HepG2 (cell line): ENCODE data around the gene GATAD2B. TPM values are rescaled to one million over a fixed set of nuclear protein-coding genes. Genes with fewer than 3 reads are reported as not detected.

ENCODE experiments used
- AKNA ChIP-seq: sonication (generic); formaldehyde crosslinking; IDR thresholded peaks from 2 replicates; pipeline ENCODE4 v1.4.0; 2020; ENCODE audit warnings: missing genetic modification reagents, borderline replicate concordance
- ARNTL ChIP-seq: sonication (generic); formaldehyde crosslinking; IDR thresholded peaks from 2 replicates; pipeline ENCODE4 v1.4.0; 2020; ENCODE audit warnings: mild to moderate bottlenecking, missing genetic modification reagents
- ATF4 ChIP-seq, 2 experiments: fragments of 450-650 bp in 1 of 2; sonication (generic) in 1 of 2; formaldehyde crosslinking; IDR thresholded peaks; 2 replicates each; pipeline versions ENCODE4 v1.5.0 to v1.8.0; 2020 to 2022; ENCODE audit warnings: mild to moderate bottlenecking in 1 of 2, missing genetic modification reagents in 1 of 2
- CREBL2 ChIP-seq: sonication (generic); formaldehyde crosslinking; IDR thresholded peaks from 2 replicates; pipeline ENCODE4 v1.8.1; 2023; ENCODE audit warnings: missing genetic modification reagents, mild to moderate bottlenecking, borderline replicate concordance
- DBP ChIP-seq: sonication (generic); formaldehyde crosslinking; IDR thresholded peaks from 2 replicates; pipeline ENCODE4 v1.4.0; 2020; ENCODE audit warnings: missing genetic modification reagents; ENCODE audit errors: not compliant biosample characterization
- HDAC2 ChIP-seq: sonication (generic); formaldehyde crosslinking; IDR thresholded peaks from 2 replicates; pipeline ENCODE4 v1.4.0; 2020; ENCODE audit warnings: missing genetic modification reagents
- KAT8 ChIP-seq: IDR thresholded peaks from 2 replicates; pipeline ENCODE4 v1.6.1; 2016; ENCODE audit warnings: missing genetic modification reagents, missing compliant biosample characterization
- NCOA5 ChIP-seq: sonication (generic); formaldehyde crosslinking; IDR thresholded peaks from 2 replicates; pipeline ENCODE4 v1.4.0; 2020; ENCODE audit warnings: missing genetic modification reagents
- POGZ ChIP-seq: sonication (generic); formaldehyde crosslinking; IDR thresholded peaks from 2 replicates; pipeline ENCODE4 v1.4.0; 2020; ENCODE audit warnings: mild to moderate bottlenecking, missing genetic modification reagents
- SALL1 ChIP-seq: sonication (generic); formaldehyde crosslinking; IDR thresholded peaks from 2 replicates; pipeline ENCODE4 v1.8.0; 2022; ENCODE audit warnings: mild to moderate bottlenecking, missing genetic modification reagents
- SMAD3 ChIP-seq: sonication (generic); formaldehyde crosslinking; IDR thresholded peaks from 2 replicates; pipeline ENCODE4 v1.4.0; 2020; ENCODE audit warnings: missing genetic modification reagents
- SMAD9 ChIP-seq: sonication (generic); formaldehyde crosslinking; IDR thresholded peaks from 2 replicates; pipeline ENCODE4 v1.5.1; 2020; ENCODE audit warnings: mild to moderate bottlenecking, missing genetic modification reagents
- SPEN ChIP-seq: sonication (generic); formaldehyde crosslinking; IDR thresholded peaks from 2 replicates; pipeline ENCODE4 v1.5.1; 2020; ENCODE audit warnings: low read depth, mild to moderate bottlenecking, missing genetic modification reagents
- ZFX ChIP-seq: sonication (generic); formaldehyde crosslinking; IDR thresholded peaks from 2 replicates; pipeline ENCODE4 v1.4.0; 2020; ENCODE audit warnings: mild to moderate bottlenecking, low read depth, missing genetic modification reagents, moderate library complexity
- ZKSCAN8 ChIP-seq: IDR thresholded peaks from 2 replicates; pipeline ENCODE4 v1.6.1; 2016; ENCODE audit warnings: borderline replicate concordance, missing genetic modification reagents, missing compliant biosample characterization
- ZNF354B ChIP-seq: sonication (generic); formaldehyde crosslinking; IDR thresholded peaks from 2 replicates; pipeline ENCODE4 v1.8.0; 2022; ENCODE audit warnings: mild to moderate bottlenecking, missing genetic modification reagents
- ZNF501 ChIP-seq: sonication (generic); formaldehyde crosslinking; IDR thresholded peaks from 2 replicates; pipeline ENCODE4 v1.5.1; 2020; ENCODE audit warnings: mild to moderate bottlenecking, moderate library complexity, missing genetic modification reagents
- ZNF644 ChIP-seq: IDR thresholded peaks from 2 replicates; pipeline ENCODE4 v1.6.1; 2016; ENCODE audit warnings: low read depth
- ZNF780A ChIP-seq: sonication (generic); formaldehyde crosslinking; IDR thresholded peaks from 2 replicates; pipeline ENCODE4 v1.8.0; 2022; ENCODE audit warnings: mild to moderate bottlenecking, missing genetic modification reagents, moderate library complexity
- ZNF883 ChIP-seq: sonication (generic); formaldehyde crosslinking; IDR thresholded peaks from 2 replicates; pipeline ENCODE4 v1.5.1; 2020; ENCODE audit warnings: mild to moderate bottlenecking, missing genetic modification reagents; ENCODE audit errors: not compliant biosample characterization
- ZSCAN5A ChIP-seq: sonication (generic); formaldehyde crosslinking; IDR thresholded peaks from 2 replicates; pipeline ENCODE4 v1.8.0; 2022; ENCODE audit warnings: mild to moderate bottlenecking, missing genetic modification reagents, borderline replicate concordance
- polyA plus RNA-seq, 8 experiments: library from polyadenylated mRNA; depleted of rRNA in 3 of 8; stranded (reverse) in 7 of 8; unstranded in 1 of 8; fragments of >200 nt; fragmentation: Illumina TruSeq in 4 of 8; extraction: Trizol in 4 of 8; gene quantifications; 2 replicates each; pipeline versions ENCODE4 v1.2.1 to v1.2.3, GENCODE V29; 2011 to 2016; ENCODE audit warnings: low read depth in 4 of 8, missing spikeins in 1 of 8, mixed read lengths in 1 of 8; ENCODE audit not compliant: insufficient read depth in 1 of 8
- total RNA-seq, 5 experiments: library from RNA; depleted of rRNA; stranded (reverse); fragments of >200 nt; fragmentation: Illumina TruSeq; extraction: Trizol; gene quantifications; 2 replicates each; pipeline ENCODE4 v1.2.3, GENCODE V29; 2016; ENCODE audit warnings: low read depth in 1 of 5

GATAD2B gene
- total and polyA plus RNA-seq, 2 of the 13 experiments (the other 11 are each of a cell fraction or from before 2014, with no cell fraction given): 3.2 to 5.2 TPM

- TF ChIP-seq AKNA (no peak), ZNF780A (CRISPR knock-in tag) (peak; percentile 62; the same call in 1 of the 2 replicates), CREBL2 (CRISPR knock-in tag) (peak; percentile 13; the same call in 1 of the 2 replicates), SALL1 (CRISPR knock-in tag) (0 out of 2 replicates have a peak, but pooled peaks have one; percentile 25), ZKSCAN8 (CRISPR knock-in tag) (no peak), ZNF883 (CRISPR knock-in tag) (peak; percentile 35), SPEN (CRISPR knock-in tag) (0 out of 2 replicates have a peak, but pooled peaks have one; percentile 15), ZNF354B (CRISPR knock-in tag) (no peak), ZNF644 (no peak), ZFX (CRISPR knock-in tag) (peak; percentile 48), SMAD9 (no peak), ZNF501 (CRISPR knock-in tag) (peak; percentile 83), DBP (CRISPR knock-in tag) (no peak), ATF4 (CRISPR knock-in tag; IDR thresholded peaks at IDR 0.05) (no peak), ARNTL (CRISPR knock-in tag) (0 out of 2 replicates have a peak, but pooled peaks have one; percentile 74), KAT8 (CRISPR knock-in tag) (peak; percentile 19; the same call in 1 of the 2 replicates), ZSCAN5A (CRISPR knock-in tag) (no peak), HDAC2 (CRISPR knock-in tag) (peak; percentile 34; the same call in 1 of the 2 replicates), NCOA5 (CRISPR knock-in tag) (no peak), SMAD3 (CRISPR knock-in tag) (no peak), POGZ (CRISPR knock-in tag) (no peak)
These were observed 23.2 kb upstream of the GATAD2B start (continued) for GRCh38 chr1:153945795-153946621.
